Fibroblast of the aortic adventitia (primary cell): Measurements from ENCODE around the gene SBF1. TPM values are rescaled to one million over a fixed set of nuclear protein-coding genes. Genes with fewer than 3 reads are reported as not detected.

ENCODE experiments used
- DNase-seq: peaks from one replicate; pipeline ENCODE4 v3.0.0-alpha.2; 2010; ENCODE audit warnings: low read depth
- H3K4me3 ChIP-seq: 2 replicates; pipeline ENCODE4 v1.5.1; 2011; ENCODE audit warnings: low read depth, mild to moderate bottlenecking, control low read depth, low read length, moderate library complexity
- CTCF ChIP-seq: IDR thresholded peaks from 2 replicates; pipeline ENCODE4 v1.5.1; 2011; ENCODE audit warnings: mild to moderate bottlenecking, low read length, control low read depth, inconsistent platforms; ENCODE audit not compliant: insufficient read depth
- total RNA-seq: library from RNA; depleted of rRNA; stranded (reverse); fragments of >200 nt; gene quantifications from 2 replicates; pipeline ENCODE4 v1.2.3, GENCODE V29; 2012; ENCODE audit warnings: low replicate concordance

Gene SBF1
- total RNA-seq, 1 donor = 70.9 TPM

DNA sequence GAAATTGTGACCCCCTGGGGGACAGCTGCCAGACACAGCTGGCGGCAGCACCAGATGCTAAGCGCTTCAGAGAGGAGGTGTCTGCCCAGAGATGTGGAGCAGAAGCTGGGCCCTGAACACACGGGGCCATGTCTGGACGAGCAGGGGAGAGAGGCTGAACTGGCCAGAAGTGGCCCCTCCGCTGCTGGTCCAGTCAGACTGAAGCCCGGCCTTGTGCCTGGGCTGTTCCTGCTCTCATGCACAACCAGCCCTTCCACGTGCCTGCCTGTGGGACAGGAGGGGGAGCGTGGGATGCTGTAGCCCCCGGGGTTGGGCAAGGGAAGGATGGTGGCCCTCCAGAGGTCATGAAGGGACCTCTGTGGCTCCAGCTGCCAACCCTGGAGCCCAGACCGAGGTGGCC, 8.3 kb upstream of the SBF1 start:
- H3K4me3 ChIP-seq = peak overlapping the region; percentile 83
- TF ChIP-seq CTCF = no peak
- no peak for DNase-seq

DNA sequence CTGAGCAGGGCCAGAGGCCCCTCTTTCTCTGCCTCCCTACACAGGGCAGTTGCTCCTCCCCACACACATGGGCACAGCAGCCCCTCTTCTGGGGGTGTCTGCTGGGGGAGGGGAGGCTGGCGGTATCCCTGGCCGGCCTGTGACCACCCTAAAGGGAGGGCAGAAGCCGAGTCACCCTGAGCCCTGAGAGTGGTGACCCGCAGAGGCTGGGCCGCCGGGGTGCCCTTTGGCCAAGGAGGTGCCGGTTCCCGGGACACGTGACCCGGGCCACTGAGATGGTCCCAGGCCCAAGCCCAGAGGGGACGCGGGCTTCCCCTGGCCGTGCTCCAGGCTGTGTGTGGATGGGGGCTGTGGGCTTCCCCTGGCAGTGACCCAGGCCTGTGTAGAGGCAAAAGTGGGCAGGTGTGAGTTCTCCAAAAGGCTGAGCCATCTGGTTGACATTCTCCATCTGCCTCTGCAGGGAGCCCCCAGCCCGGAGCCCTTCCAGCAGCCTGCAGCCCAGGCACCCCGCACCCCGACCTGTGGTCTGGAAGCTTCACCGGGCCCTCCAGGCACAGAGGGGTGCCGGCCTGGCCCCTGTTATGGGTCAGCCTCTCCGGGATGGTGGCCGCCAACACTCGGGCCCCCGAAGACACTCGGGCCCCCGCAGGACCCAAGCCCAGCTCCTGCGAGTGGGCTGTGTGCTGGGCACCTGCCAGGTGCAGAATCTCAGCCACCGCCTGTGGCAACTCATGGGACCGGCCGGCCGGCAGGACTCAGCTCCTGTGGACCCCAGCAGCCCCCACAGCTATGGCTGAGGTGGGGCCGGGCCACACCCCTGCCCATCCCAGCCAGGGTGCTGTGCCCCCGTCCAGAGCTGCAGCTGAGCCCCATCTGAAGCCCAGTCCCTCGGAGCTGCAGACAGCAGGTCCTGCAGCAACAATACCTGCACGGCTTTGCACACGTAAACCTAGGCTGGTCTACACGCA, 7.6 kb upstream of the SBF1 start:
- DNase-seq = no peak

DNA sequence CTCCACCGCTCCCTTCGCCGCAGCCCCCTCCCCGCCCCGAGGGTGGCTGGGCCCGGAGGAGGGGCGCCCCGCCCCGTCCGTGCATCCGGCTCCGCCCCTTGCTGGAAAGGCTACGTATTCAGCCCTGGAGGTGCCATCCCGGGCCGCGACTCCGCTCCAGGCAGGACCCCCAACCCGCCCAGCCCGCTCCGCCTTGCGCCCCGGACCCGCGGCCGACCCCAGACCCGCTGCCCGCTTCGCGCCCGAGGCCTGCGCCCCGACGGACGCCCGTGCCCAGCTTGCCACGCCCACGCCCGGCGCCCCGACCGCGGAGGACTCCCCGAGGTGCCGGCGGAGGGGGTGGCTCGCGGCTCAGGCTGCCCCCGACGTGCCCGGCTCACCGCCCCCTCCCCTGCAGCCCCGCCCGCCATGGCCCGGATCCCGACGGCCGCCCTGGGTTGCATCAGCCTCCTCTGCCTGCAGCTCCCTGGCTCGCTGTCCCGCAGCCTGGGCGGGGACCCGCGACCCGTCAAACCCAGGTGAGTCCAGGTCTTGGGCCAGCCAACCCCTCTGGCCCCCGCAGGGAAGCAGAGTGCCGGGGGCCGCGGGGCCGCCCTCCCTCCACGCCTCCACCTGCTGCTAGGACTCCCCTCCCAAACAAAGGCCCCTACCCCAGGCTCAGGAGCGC, 6.7 kb upstream of the SBF1 start, which contains the start of gene ADM2:
Gene ADM2, plus strand, starts transcription at position 104 of the 667 bp plus-strand sequence. Its CDS starts 305 bp downstream, at position 409.
- peak within 1 kb of the TSS; percentile 83 for H3K4me3 ChIP-seq
- DNase-seq = peak; percentile 39
- TF ChIP-seq CTCF = no peak

More for the DNA sequence above, 7.6 kb upstream of the SBF1 start:
- peak overlapping the region; percentile 83 for H3K4me3 ChIP-seq
- no peak for TF ChIP-seq CTCF

DNA sequence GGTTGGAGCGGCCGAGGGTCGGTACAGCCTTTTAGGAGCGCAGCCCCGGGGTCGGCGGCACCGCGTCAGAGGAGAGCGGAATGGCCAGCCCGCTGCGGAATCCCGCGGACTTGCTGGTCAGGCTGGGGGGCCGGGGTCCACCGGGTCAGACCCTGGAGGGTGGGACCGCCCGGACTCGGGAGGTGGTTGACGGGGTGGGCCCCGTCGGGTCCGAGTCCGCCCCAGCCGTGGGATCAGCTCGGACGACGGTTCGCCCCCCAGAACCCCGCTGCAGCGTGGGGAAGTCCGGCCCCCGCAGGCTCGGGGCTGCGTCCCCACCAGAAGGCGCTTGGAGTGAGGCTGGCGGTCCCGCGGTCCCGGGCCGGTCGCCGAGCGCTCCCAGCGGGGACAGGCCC, 6.2 kb upstream of the SBF1 start:
- H3K4me3 ChIP-seq = peak overlapping the region; percentile 83
- no peak for DNase-seq
- no peak for TF ChIP-seq CTCF

GRCh38 chr22:50479721-50480120, 4.9 kb upstream of the SBF1 start:
- DNase-seq = no peak
- no peak for TF ChIP-seq CTCF
- no peak overlapping the region for H3K4me3 ChIP-seq

GRCh38 chr22:50477923-50478322, 3.1 kb upstream of the SBF1 start:
- no peak overlapping the region for H3K4me3 ChIP-seq
- no peak for DNase-seq
- TF ChIP-seq CTCF = no peak
